Epithelial cell of proximal tubule (primary cell): ENCODE data around the gene SEZ6. TPM values are rescaled to one million over a fixed set of nuclear protein-coding genes. Genes with fewer than 3 reads are reported as not detected.

Experiments used
- DNase-seq: peaks from one replicate; pipeline ENCODE4 v3.0.0-alpha.2; 2011; ENCODE audit warnings: low read depth
- H3K4me3 ChIP-seq: 2 replicates; pipeline ENCODE4 v1.5.1; 2011; ENCODE audit warnings: low read depth, mild to moderate bottlenecking, low read length
- total RNA-seq: library from RNA; depleted of rRNA; stranded (reverse); fragments of >200 nt; gene quantifications from 2 replicates; pipeline ENCODE4 v1.2.3, GENCODE V29; 2015
- TF ChIP-seq, protein P1 (sequence below): conservative IDR thresholded peaks from 2 replicates; pipeline ENCODE4 v1.5.1; 2012; ENCODE audit warnings: low read depth, mild to moderate bottlenecking, low read length

SEZ6 gene
- total RNA-seq, 1 donor from 2014 or later = not detected

- no peak overlapping the region for H3K4me3 ChIP-seq
- TF ChIP-seq, protein P1, sequence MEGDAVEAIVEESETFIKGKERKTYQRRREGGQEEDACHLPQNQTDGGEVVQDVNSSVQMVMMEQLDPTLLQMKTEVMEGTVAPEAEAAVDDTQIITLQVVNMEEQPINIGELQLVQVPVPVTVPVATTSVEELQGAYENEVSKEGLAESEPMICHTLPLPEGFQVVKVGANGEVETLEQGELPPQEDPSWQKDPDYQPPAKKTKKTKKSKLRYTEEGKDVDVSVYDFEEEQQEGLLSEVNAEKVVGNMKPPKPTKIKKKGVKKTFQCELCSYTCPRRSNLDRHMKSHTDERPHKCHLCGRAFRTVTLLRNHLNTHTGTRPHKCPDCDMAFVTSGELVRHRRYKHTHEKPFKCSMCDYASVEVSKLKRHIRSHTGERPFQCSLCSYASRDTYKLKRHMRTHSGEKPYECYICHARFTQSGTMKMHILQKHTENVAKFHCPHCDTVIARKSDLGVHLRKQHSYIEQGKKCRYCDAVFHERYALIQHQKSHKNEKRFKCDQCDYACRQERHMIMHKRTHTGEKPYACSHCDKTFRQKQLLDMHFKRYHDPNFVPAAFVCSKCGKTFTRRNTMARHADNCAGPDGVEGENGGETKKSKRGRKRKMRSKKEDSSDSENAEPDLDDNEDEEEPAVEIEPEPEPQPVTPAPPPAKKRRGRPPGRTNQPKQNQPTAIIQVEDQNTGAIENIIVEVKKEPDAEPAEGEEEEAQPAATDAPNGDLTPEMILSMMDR = no peak
- no peak for DNase-seq
These were observed 94.3 kb downstream of the SEZ6 start for GRCh38 chr17:28911411-28912045.

DNA sequence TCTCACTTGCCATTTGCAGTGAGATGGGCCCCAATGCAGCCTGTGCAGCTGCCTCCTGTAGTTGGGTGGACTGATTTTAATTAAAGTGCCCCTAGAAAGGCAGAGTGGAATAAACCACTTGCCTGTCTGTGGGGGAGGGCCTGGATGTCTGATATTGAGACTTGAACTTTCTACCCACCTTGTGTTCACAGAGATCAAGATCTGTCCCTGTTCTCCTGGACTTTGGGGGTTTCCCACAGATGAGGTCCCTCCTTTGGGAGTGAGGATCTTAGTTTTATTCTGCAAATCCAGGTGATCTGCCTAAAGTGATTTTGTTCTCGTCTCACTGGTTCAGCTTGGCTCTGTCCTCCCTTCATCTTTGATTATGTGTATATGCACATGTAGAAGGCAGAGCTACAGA lies 95.3 kb downstream of the SEZ6 start:
- DNase-seq = no peak
- H3K4me3 ChIP-seq = no peak overlapping the region

DNA sequence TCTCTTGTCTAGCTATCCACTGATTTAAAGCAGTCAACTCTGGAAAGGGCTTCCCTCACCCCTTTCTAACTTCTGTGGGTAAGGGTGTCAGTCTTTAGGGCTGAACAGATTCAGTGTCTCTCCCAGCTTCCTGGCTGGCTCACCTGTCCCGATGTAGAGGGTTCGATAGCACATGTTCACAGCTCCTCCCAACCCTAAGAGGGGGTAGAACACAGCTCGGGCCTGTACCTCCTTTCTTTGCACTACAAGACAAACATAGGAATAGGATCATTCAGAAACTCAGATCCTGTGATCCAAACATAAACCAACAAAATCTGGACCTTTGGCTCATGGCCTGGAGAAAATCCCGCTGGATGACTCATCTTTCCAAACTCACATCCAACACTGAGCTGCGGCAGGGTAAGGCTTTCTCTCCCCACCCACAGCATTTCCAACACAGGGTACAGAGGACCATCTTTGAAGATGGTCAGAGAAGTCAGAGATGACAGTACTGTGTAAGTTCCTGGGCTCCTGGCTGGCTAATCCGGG lies 97.1 kb downstream of the SEZ6 start:
- DNase-seq = no peak
- H3K4me3 ChIP-seq = no peak overlapping the region
- TF ChIP-seq, protein P1 = no peak

More for the DNA sequence above, 95.3 kb downstream of the SEZ6 start:
- TF ChIP-seq, protein P1 = no peak

DNA sequence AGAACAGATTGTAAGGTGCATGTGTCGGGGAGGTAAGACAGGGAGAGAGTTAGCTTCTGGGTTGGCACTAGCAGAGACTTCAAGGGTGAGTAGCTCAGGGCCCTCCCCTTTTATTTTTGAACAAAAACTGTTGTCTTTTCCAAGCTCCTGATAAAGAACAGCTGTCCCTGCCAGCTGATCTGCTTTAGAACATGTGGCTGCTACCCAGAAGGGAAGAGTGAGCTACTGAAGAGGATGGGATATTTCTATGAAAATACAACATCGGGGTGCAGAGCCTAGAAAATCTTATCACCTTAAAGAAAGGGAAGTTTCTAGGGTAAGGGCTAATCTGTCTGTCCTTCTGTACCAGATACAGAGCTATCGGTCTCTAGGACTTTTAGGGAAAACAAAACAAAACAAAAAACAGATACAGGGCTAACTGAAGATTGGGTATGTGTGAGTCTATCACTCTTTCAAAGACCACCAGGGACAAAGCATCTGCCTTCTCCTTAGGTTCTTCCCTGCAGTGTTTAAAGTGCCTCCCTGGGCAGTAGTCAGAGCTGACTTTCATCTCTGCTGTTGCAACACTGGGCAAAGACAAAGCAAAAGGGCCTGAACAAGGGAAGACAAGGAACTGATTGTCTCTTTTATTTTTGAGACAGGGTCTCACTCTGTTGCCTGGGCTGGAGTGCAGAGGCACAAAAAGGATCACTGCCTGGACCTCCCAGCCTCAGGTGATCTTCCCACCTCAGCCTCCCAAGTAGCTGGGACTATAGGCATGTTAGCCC lies 97.9 kb downstream of the SEZ6 start:
- no peak overlapping the region for H3K4me3 ChIP-seq
- DNase-seq = no peak
- TF ChIP-seq, protein P1 = no peak

DNA sequence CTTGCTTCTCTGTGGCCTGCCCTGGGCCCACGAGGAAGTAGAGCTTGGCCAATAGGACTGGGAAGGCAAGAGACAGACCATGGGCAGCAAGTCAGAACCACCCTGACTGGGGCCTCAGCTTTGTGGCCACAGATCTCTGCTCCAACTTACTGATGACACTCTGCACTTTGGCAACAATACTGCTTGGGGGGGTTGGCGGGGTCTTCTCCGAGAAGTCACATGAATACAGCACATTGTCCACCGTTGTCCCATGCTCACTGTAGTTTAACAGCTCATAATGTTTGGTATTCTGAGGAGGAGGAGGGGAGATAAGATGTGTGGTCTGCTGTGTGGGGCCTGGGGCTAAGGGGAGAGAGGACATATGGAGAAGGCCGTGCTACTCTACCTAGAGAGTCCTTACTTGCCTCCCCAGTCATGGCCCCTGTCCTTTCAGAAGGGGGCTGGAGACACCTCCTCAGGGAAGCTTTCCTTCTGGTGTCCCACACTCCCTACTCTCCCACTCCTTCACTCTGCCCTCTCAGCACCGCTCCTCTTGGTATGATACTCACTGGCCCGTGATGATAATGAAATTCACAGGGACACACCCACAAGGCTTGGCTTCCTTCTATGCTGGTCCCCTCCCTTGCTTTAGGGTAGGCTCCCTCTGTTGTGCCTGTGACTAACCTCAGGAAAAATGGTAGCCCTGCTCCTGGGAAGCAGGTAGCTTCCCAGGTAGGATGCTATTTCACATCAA lies 99.0 kb downstream of the SEZ6 start:
- no peak overlapping the region for H3K4me3 ChIP-seq
- no peak for DNase-seq
- TF ChIP-seq, protein P1 = no peak

DNA sequence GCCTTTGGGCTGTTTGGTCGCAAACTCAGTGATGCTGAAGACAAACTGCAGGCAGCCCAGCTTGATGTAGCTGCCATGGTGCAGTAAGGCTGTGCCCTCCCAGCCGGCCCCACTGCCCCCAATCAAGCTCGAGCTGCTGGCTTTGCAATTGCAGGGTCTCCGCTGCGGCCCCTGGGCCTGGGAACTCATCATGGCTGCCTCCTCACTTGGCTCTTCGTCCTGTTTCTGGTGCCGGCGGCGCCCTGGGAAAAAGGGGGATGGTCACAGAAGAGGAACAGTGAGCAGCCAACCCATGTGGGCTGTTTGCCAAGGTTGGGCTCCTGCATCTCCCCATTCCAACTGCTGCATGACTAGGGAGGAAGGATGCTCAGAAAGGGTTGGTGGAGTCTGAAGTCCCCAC lies 99.6 kb downstream of the SEZ6 start:
- DNase-seq = no peak
- no peak overlapping the region for H3K4me3 ChIP-seq
- TF ChIP-seq, protein P1 = no peak

Other genes starting within 250 kb of the SEZ6 start
- gene FAM222B, start 163.2 kb downstream of the SEZ6 start, total RNA-seq = 11.9 and 14.2 TPM in 2 replicates
- 86.9 and 94.9 TPM in 2 replicates for gene ERAL1, start 151.0 kb downstream of the SEZ6 start, total RNA-seq
- 83.5 and 92.5 TPM in 2 replicates for gene FLOT2, start 108.3 kb downstream of the SEZ6 start, total RNA-seq
- 14.0 and 18.0 TPM in 2 replicates for gene DHRS13, start 103.0 kb downstream of the SEZ6 start, total RNA-seq
- gene PHF12, start 54.5 kb downstream of the SEZ6 start, total RNA-seq = 26.3 and 43.5 TPM in 2 replicates
- 0.35 TPM in 1 of 2 replicates, not detected in the other for gene PIPOX, start 37.1 kb upstream of the SEZ6 start, total RNA-seq
- 23.5 and 34.2 TPM in 2 replicates for gene MYO18A, start 174.4 kb upstream of the SEZ6 start, total RNA-seq
- not detected in 2 replicates for gene CRYBA1, start 240.8 kb upstream of the SEZ6 start, total RNA-seq